ENCODE measurements around the gene COA7.

Gene COA7

GRCh38 chr1:52651904-52652303, 46.2 kb downstream of the COA7 start:
- H3K27ac ChIP-seq, result no peak overlapping the region
- TF ChIP-seq CTCF (IDR thresholded peaks at IDR 0.05), result no peak
- TF ChIP-seq ZFX (IDR thresholded peaks at IDR 0.05; ENCODE audit: borderline replicate concordance), result no peak

GRCh38 chr1:52645261-52645660, 52.9 kb downstream of the COA7 start:
- TF ChIP-seq ZFX (IDR thresholded peaks at IDR 0.05; ENCODE audit: borderline replicate concordance) (no peak), CTCF (IDR thresholded peaks at IDR 0.05) (no peak)
- no peak overlapping the region for H3K27ac ChIP-seq

GRCh38 chr1:52641307-52641706, 56.8 kb downstream of the COA7 start:
- no peak overlapping the region for H3K27ac ChIP-seq
- TF ChIP-seq ZFX (IDR thresholded peaks at IDR 0.05; ENCODE audit: borderline replicate concordance), result no peak
- TF ChIP-seq CTCF (IDR thresholded peaks at IDR 0.05), result no peak

- H3K27ac ChIP-seq, result no peak overlapping the region
- TF ChIP-seq ZFX (IDR thresholded peaks at IDR 0.05; ENCODE audit: borderline replicate concordance) (no peak), CTCF (IDR thresholded peaks at IDR 0.05) (no peak)
Observed at GRCh38 chr1:52640697-52641096, 57.5 kb downstream of the COA7 start.

GRCh38 chr1:52637946-52638345, 60.2 kb downstream of the COA7 start:
- H3K27ac ChIP-seq, result no peak overlapping the region
- TF ChIP-seq ZFX (IDR thresholded peaks at IDR 0.05; ENCODE audit: borderline replicate concordance) (no peak), CTCF (IDR thresholded peaks at IDR 0.05) (no peak)

- no peak for TF ChIP-seq CTCF (IDR thresholded peaks at IDR 0.05)
- no peak for TF ChIP-seq ZFX (IDR thresholded peaks at IDR 0.05; ENCODE audit: borderline replicate concordance)
- no peak overlapping the region for H3K27ac ChIP-seq
Observed at GRCh38 chr1:52636721-52637695, 61.1 kb downstream of the COA7 start.
